Naive thymus-derived CD8-positive, alpha-beta T cell (primary cell): ENCODE measurements around the gene BMPR1B. TPM values are rescaled to one million over a fixed set of nuclear protein-coding genes. Genes with fewer than 3 reads are reported as not detected.

Experiments used
- ATAC-seq, 2 donors: fragments of 150-1000 bp; cut with Tn5 transposase in 1 of 2; sonication (Bioruptor Pico), chemical (Tn5 transposase) in 1 of 2; 1 replicate in 1 of 2; 2 replicates in 1 of 2; pipeline ENCODE4 v1.10.0; 2021; ENCODE audit warnings: mild to moderate bottlenecking in 2 of 2, moderate library complexity in 2 of 2
- POLR2A ChIA-PET: fragments of 350-600 bp; sonication (Branson Sonifier 250); formaldehyde crosslinking; loops from one replicate; lab custom pipeline; 2021; ENCODE audit warnings: antibody characterized with exemption; lab: Charles Lee
- DNase-seq, 10 donors: peaks; one replicate each; pipeline versions ENCODE4 v3.0.0 to v3.0.0-alpha.2; 2020 to 2022
- H3K27ac Mint-ChIP-seq, 10 donors: one replicate each; pipeline ENCODE4 v1.8.0; 2020 to 2022; ENCODE audit warnings: mild to moderate bottlenecking in 10 of 10, mixed read lengths in 10 of 10, moderate library complexity in 4 of 10, inconsistent platforms in 1 of 10
- H3K27me3 Mint-ChIP-seq, 5 donors: one replicate each; pipeline ENCODE4 v1.8.0; 2021 to 2022; ENCODE audit warnings: mixed read lengths in 5 of 5
- H3K36me3 Mint-ChIP-seq, 3 donors: one replicate each; pipeline ENCODE4 v1.8.0; 2020 to 2022; ENCODE audit warnings: mixed read lengths in 3 of 3, mild to moderate bottlenecking in 2 of 3, inconsistent platforms in 1 of 3
- H3K4me1 Mint-ChIP-seq, 4 donors: one replicate each; pipeline ENCODE4 v1.8.0; 2021 to 2022; ENCODE audit warnings: mixed read lengths in 4 of 4
- H3K4me3 Mint-ChIP-seq, 10 donors: one replicate each; pipeline ENCODE4 v1.8.0; 2020 to 2022; ENCODE audit warnings: mild to moderate bottlenecking in 10 of 10, mixed read lengths in 10 of 10, moderate library complexity in 6 of 10, inconsistent platforms in 1 of 10
- H3K9me3 Mint-ChIP-seq, 9 donors: one replicate each; pipeline ENCODE4 v1.8.0; 2020 to 2022; ENCODE audit warnings: mixed read lengths in 9 of 9, mild to moderate bottlenecking in 3 of 9, inconsistent platforms in 1 of 9, moderate library complexity in 1 of 9
- polyA plus RNA-seq, 3 donors: library from polyadenylated mRNA; unstranded; fragments of 300-500 nt; fragmentation: Illumina TruSeq; gene quantifications; one replicate each; pipeline ENCODE4 v1.2.3, GENCODE V29; 2021
- total RNA-seq, 8 experiments: library from RNA in 2 of 8; stranded (reverse) in 2 of 8; gene quantifications; one replicate each; pipeline ENCODE4 v1.2.3 and lab custom pipeline; 2021 to 2026

Gene BMPR1B
- total and polyA plus RNA-seq, 5 experiments from 2014 or later, result not detected

GRCh38 chr4:95007998-95008397, 250.2 kb downstream of the BMPR1B start:
- POLR2A ChIA-PET, result no interaction called here
- Mint-ChIP-seq H3K36me3 (no peaks in the 10 kb centered on the region), H3K4me3 (no peak overlapping the region), H3K4me1 (no peaks in the 10 kb centered on the region), H3K27me3 (peaks cover 0 to 3% (median 0%) of the 10 kb centered on the region in 5 donors), H3K9me3 (peaks cover 0 to 2% (median 0%) of the 10 kb centered on the region in 9 donors), H3K27ac (no peak overlapping the region)
- DNase-seq (no peak), ATAC-seq (no peak)

GRCh38 chr4:95013236-95013635, 255.5 kb downstream of the BMPR1B start:
- no peaks in the 10 kb centered on the region for H3K36me3 Mint-ChIP-seq
- no peaks in the 10 kb centered on the region for H3K27me3 Mint-ChIP-seq
- ATAC-seq (no peak), DNase-seq (no peak)
- no peak overlapping the region for H3K27ac Mint-ChIP-seq
- H3K4me1 Mint-ChIP-seq, result no peaks in the 10 kb centered on the region
- H3K9me3 Mint-ChIP-seq, result peaks cover 0 to 2% (median 0%) of the 10 kb centered on the region in 9 donors
- POLR2A ChIA-PET, result no interaction called here
- H3K4me3 Mint-ChIP-seq, result no peak overlapping the region

GRCh38 chr4:95014068-95014467, 256.3 kb downstream of the BMPR1B start:
- Mint-ChIP-seq H3K36me3 (no peaks in the 10 kb centered on the region), H3K27me3 (no peaks in the 10 kb centered on the region), H3K9me3 (peaks cover 0 to 2% (median 0%) of the 10 kb centered on the region in 9 donors), H3K4me3 (no peak overlapping the region), H3K27ac (no peak overlapping the region), H3K4me1 (no peaks in the 10 kb centered on the region)
- POLR2A ChIA-PET, result interaction anchor here (0.5 kb wide), 1 partner anchor 11 kb away, joined by 3 read pairs; no protein-coding TSS in a partner anchor
- DNase-seq, result no peak
- ATAC-seq, result no peak

GRCh38 chr4:95017305-95018064, 259.7 kb downstream of the BMPR1B start:
- ATAC-seq, result no peak
- DNase-seq, result no peak

GRCh38 chr4:95018785-95019184, 261.0 kb downstream of the BMPR1B start:
- Mint-ChIP-seq H3K4me1 (no peaks in the 10 kb centered on the region), H3K27me3 (no peaks in the 10 kb centered on the region), H3K27ac (no peak overlapping the region), H3K9me3 (no peaks in the 10 kb centered on the region), H3K36me3 (no peaks in the 10 kb centered on the region), H3K4me3 (no peak overlapping the region)
- DNase-seq, result no peak
- no peak for ATAC-seq
- POLR2A ChIA-PET, result no interaction called here

More at GRCh38 chr4:95017305-95018064, 259.7 kb downstream of the BMPR1B start:
- H3K27me3 Mint-ChIP-seq, result no peaks in the 10 kb centered on the region
- no peaks in the 10 kb centered on the region for H3K4me1 Mint-ChIP-seq
- no peak overlapping the region for H3K27ac Mint-ChIP-seq
- no peak overlapping the region for H3K4me3 Mint-ChIP-seq
- POLR2A ChIA-PET, result no interaction called here
- H3K9me3 Mint-ChIP-seq, result no peaks in the 10 kb centered on the region
- H3K36me3 Mint-ChIP-seq, result no peaks in the 10 kb centered on the region

- H3K36me3 Mint-ChIP-seq, result no peaks in the 10 kb centered on the region
- H3K4me3 Mint-ChIP-seq, result no peak overlapping the region
- no peaks in the 10 kb centered on the region for H3K4me1 Mint-ChIP-seq
- no peaks in the 10 kb centered on the region for H3K9me3 Mint-ChIP-seq
- ATAC-seq (no peak), DNase-seq (no peak)
- no peak overlapping the region for H3K27ac Mint-ChIP-seq
- H3K27me3 Mint-ChIP-seq, result no peaks in the 10 kb centered on the region
- POLR2A ChIA-PET, result no interaction called here
Measured at GRCh38 chr4:95020521-95020920, 262.8 kb downstream of the BMPR1B start.

- POLR2A ChIA-PET, result no interaction called here
- no peak for DNase-seq
- no peaks in the 10 kb centered on the region for H3K4me1 Mint-ChIP-seq
- H3K27me3 Mint-ChIP-seq, result no peaks in the 10 kb centered on the region
- no peak overlapping the region for H3K4me3 Mint-ChIP-seq
- no peak for ATAC-seq
- peaks cover 0 to 1% (median 0%) of the 10 kb centered on the region in 9 donors for H3K9me3 Mint-ChIP-seq
- H3K36me3 Mint-ChIP-seq, result no peaks in the 10 kb centered on the region
- no peak overlapping the region for H3K27ac Mint-ChIP-seq
Measured at GRCh38 chr4:95021099-95021498, 263.3 kb downstream of the BMPR1B start.

- DNase-seq (no peak), ATAC-seq (no peak)
- Mint-ChIP-seq H3K9me3 (peaks cover 0 to 2% (median 0%) of the 10 kb centered on the region in 9 donors), H3K27me3 (no peaks in the 10 kb centered on the region), H3K27ac (no peak overlapping the region), H3K36me3 (no peaks in the 10 kb centered on the region), H3K4me3 (no peak overlapping the region), H3K4me1 (no peaks in the 10 kb centered on the region)
- POLR2A ChIA-PET, result no interaction called here
Measured at GRCh38 chr4:95023110-95023509, 265.4 kb downstream of the BMPR1B start.

GRCh38 chr4:95027905-95028618, 270.3 kb downstream of the BMPR1B start:
- peaks cover 0 to 7% (median 2%) of the 10 kb centered on the region in 9 donors for H3K9me3 Mint-ChIP-seq
- POLR2A ChIA-PET, result no interaction called here
- ATAC-seq (no peak), DNase-seq (no peak)
- no peaks in the 10 kb centered on the region for H3K27me3 Mint-ChIP-seq
- H3K4me1 Mint-ChIP-seq, result no peaks in the 10 kb centered on the region
- no peaks in the 10 kb centered on the region for H3K36me3 Mint-ChIP-seq
- no peak overlapping the region for H3K4me3 Mint-ChIP-seq
- H3K27ac Mint-ChIP-seq, result no peak overlapping the region

GRCh38 chr4:95038791-95039190, 281.0 kb downstream of the BMPR1B start:
- Mint-ChIP-seq H3K27me3 (peaks cover 0 to 8% (median 0%) of the 10 kb centered on the region in 5 donors), H3K36me3 (peaks cover 0 to 10% (median 0%) of the 10 kb centered on the region in 3 donors), H3K4me3 (no peak overlapping the region), H3K27ac (no peak overlapping the region), H3K4me1 (no peaks in the 10 kb centered on the region), H3K9me3 (peaks cover 2 to 25% (median 10%) of the 10 kb centered on the region in 9 donors)
- POLR2A ChIA-PET, result no interaction called here
- no peak for ATAC-seq
- no peak for DNase-seq

- Mint-ChIP-seq H3K4me1 (no peaks in the 10 kb centered on the region), H3K27me3 (no peaks in the 10 kb centered on the region), H3K36me3 (no peaks in the 10 kb centered on the region), H3K27ac (no peak overlapping the region), H3K9me3 (no peaks in the 10 kb centered on the region), H3K4me3 (no peak overlapping the region)
- POLR2A ChIA-PET, result no interaction called here
- ATAC-seq (no peak), DNase-seq (no peak)
Measured at GRCh38 chr4:95044324-95044837, 286.6 kb downstream of the BMPR1B start.

GRCh38 chr4:95045429-95045828, 287.7 kb downstream of the BMPR1B start:
- H3K9me3 Mint-ChIP-seq, result no peaks in the 10 kb centered on the region
- POLR2A ChIA-PET, result no interaction called here
- no peaks in the 10 kb centered on the region for H3K36me3 Mint-ChIP-seq
- DNase-seq (no peak), ATAC-seq (no peak)
- no peak overlapping the region for H3K4me3 Mint-ChIP-seq
- no peak overlapping the region for H3K27ac Mint-ChIP-seq
- no peaks in the 10 kb centered on the region for H3K4me1 Mint-ChIP-seq
- peaks cover 0 to 2% (median 0%) of the 10 kb centered on the region in 5 donors for H3K27me3 Mint-ChIP-seq

- no peak overlapping the region for H3K27ac Mint-ChIP-seq
- DNase-seq (no peak), ATAC-seq (no peak)
- H3K4me1 Mint-ChIP-seq, result no peaks in the 10 kb centered on the region
- no peak overlapping the region for H3K4me3 Mint-ChIP-seq
- no peaks in the 10 kb centered on the region for H3K36me3 Mint-ChIP-seq
- no peaks in the 10 kb centered on the region for H3K9me3 Mint-ChIP-seq
- POLR2A ChIA-PET, result no interaction called here
- peaks cover 0 to 2% (median 0%) of the 10 kb centered on the region in 5 donors for H3K27me3 Mint-ChIP-seq
Measured at GRCh38 chr4:95048296-95048695, 290.5 kb downstream of the BMPR1B start.
